ENCODE data around the gene UGT2A2. TPM values are rescaled to one million over a fixed set of nuclear protein-coding genes. Genes with fewer than 3 reads are reported as not detected.

Gene UGT2A2
- total and polyA plus RNA-seq, 12 donors: not detected

- no peak overlapping the region for H3K4me3 ChIP-seq
These were observed 45.1 kb downstream of the UGT2A2 start for GRCh38 chr4:69594382-69594781.

GRCh38 chr4:69591364-69591763 is 48.1 kb downstream of the UGT2A2 start:
- no peaks in the 10 kb centered on the region for H3K9me3 ChIP-seq (replicated peaks in 1 of 3)
- no peak overlapping the region for H3K27ac ChIP-seq
- 24 to 46% (median 26%) methylated on average over 1 of the region's 1 CpG for WGBS, 4 donors
- H3K36me3 ChIP-seq (replicated peaks in 1 of 2): no peaks in the 10 kb centered on the region
- no peaks in the 10 kb centered on the region for H3K27me3 ChIP-seq
- TF ChIP-seq POLR2A (IDR thresholded peaks at IDR 0.05): no peak
- TF ChIP-seq CTCF (IDR thresholded peaks at IDR 0.05): no peak
- no peak overlapping the region for H3K4me3 ChIP-seq
- intact Hi-C loops (cut with DNase I): no loop called here
- no peak for DNase-seq
- H3K4me1 ChIP-seq (replicated peaks in 1 of 2): no peaks in the 10 kb centered on the region

More at GRCh38 chr4:69594382-69594781, 45.1 kb downstream of the UGT2A2 start:
- no peaks in the 10 kb centered on the region for H3K4me1 ChIP-seq (replicated peaks in 1 of 2)
- no peaks in the 10 kb centered on the region for H3K9me3 ChIP-seq (replicated peaks in 1 of 3)
- TF ChIP-seq POLR2A (IDR thresholded peaks at IDR 0.05) (no peak), CTCF (IDR thresholded peaks at IDR 0.05) (no peak)
- no peak for DNase-seq
- WGBS, 4 donors: 43 to 59% (median 53%) methylated on average over 4 of the region's 4 CpGs
- H3K27me3 ChIP-seq: no peaks in the 10 kb centered on the region
- no peaks in the 10 kb centered on the region for H3K36me3 ChIP-seq (replicated peaks in 1 of 2)
- intact Hi-C loops (cut with DNase I): no loop called here
- H3K27ac ChIP-seq: no peak overlapping the region

GRCh38 chr4:69589884-69590283 is 49.6 kb downstream of the UGT2A2 start:
- no peaks in the 10 kb centered on the region for H3K36me3 ChIP-seq (replicated peaks in 1 of 2)
- no peak overlapping the region for H3K27ac ChIP-seq
- no peak overlapping the region for H3K4me3 ChIP-seq
- no peak for DNase-seq
- intact Hi-C loops (cut with DNase I): no loop called here
- H3K9me3 ChIP-seq (replicated peaks in 1 of 3): no peaks in the 10 kb centered on the region
- WGBS, 4 donors: 14 to 67% (median 52%) methylated on average over 1 of the region's 1 CpG
- no peaks in the 10 kb centered on the region for H3K4me1 ChIP-seq (replicated peaks in 1 of 2)
- TF ChIP-seq POLR2A (IDR thresholded peaks at IDR 0.05) (no peak), CTCF (IDR thresholded peaks at IDR 0.05) (no peak)
- H3K27me3 ChIP-seq: no peaks in the 10 kb centered on the region

- H3K27ac ChIP-seq: no peak overlapping the region
- 65 to 80% (median 76%) methylated on average over 5 of the region's 5 CpGs for WGBS, 4 donors
- no peak overlapping the region for H3K4me3 ChIP-seq
- no peaks in the 10 kb centered on the region for H3K9me3 ChIP-seq (replicated peaks in 1 of 3)
- DNase-seq: no peak
- H3K27me3 ChIP-seq: no peaks in the 10 kb centered on the region
- TF ChIP-seq CTCF (IDR thresholded peaks at IDR 0.05) (no peak), POLR2A (IDR thresholded peaks at IDR 0.05) (no peak)
- intact Hi-C loops (cut with DNase I): no loop called here
- no peaks in the 10 kb centered on the region for H3K36me3 ChIP-seq (replicated peaks in 1 of 2)
- H3K4me1 ChIP-seq (replicated peaks in 1 of 2): no peaks in the 10 kb centered on the region
These were observed 55.3 kb downstream of the UGT2A2 start for GRCh38 chr4:69584135-69584534.
